ENCODE data around the gene SCML2. TPM values are rescaled to one million over a fixed set of nuclear protein-coding genes. Genes with fewer than 3 reads are reported as not detected.
"Not testable (repeated sequence)": the region's sequence is repeated elsewhere in the genome, so short reads cannot be mapped to it uniquely, and the experiment has no call there.

SCML2 gene
- total and polyA plus RNA-seq, 2 of the 8 experiments (the other 6 are each of a cell fraction or from before 2014, with no cell fraction given) = 14.6 to 18.9 TPM

DNA sequence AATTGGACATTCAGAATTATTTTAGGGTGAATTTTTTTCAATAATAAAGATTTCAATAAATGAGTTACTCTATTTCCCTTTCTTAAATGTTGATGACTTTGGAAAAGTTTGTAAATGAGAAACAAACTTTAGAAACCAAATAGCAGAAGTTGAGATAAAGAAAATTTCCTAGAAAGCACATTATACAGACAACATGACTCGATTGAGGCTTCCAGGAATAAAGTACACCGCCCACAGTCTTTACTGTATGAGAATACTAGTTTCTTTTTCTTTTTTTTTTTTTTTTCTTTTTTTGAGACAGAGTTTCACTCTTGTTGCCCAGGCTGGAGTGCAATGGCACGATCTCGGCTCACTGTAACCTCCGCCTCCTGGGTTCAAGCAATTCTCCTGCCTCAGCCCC is 14.6 kb upstream of the SCML2 start:
- DNase-seq (ENCODE audit: low read depth in 1 of 2, low spot score in 2 of 2); H2BK15ac ChIP-seq (ENCODE audit: low read length); H3K23ac ChIP-seq (ENCODE audit: insufficient read length); H2AK5ac ChIP-seq (ENCODE audit: low read depth, low read length); H3K9me3 ChIP-seq (ENCODE audit: insufficient read depth in 2 of 2, low read depth in 1 of 2, low read length in 1 of 2); H3K23me2 ChIP-seq (ENCODE audit: low read depth, low read length); POLR2A ChIA-PET (ENCODE audit: partially characterized antibody); H3K79me1 ChIP-seq (ENCODE audit: low read depth, low read length); H3K9ac ChIP-seq (replicated peaks in 1 of 4; ENCODE audit: extremely low read depth in 1 of 4, low read depth in 3 of 4, low read length in 3 of 4); H3K36me3 ChIP-seq (ENCODE audit: control insufficient read depth in 2 of 4, insufficient read depth in 4 of 4, low read length in 3 of 4); CTCF ChIA-PET (ENCODE audit: partially characterized antibody); H4K20me1 ChIP-seq (replicated peaks in 1 of 2; ENCODE audit: control insufficient read depth in 1 of 2, insufficient read depth in 2 of 2, low read length in 2 of 2); H3K14ac ChIP-seq (ENCODE audit: insufficient read length); H3K27ac ChIP-seq (ENCODE audit: low read depth, low read length); H4K8ac ChIP-seq (ENCODE audit: extremely low read depth, insufficient read depth, low read length); H3K56ac ChIP-seq (replicated peaks; ENCODE audit: insufficient read length, low read depth, low read length); H4K5ac ChIP-seq (ENCODE audit: insufficient read length, low read depth, low read length); H3K79me2 ChIP-seq (ENCODE audit: control insufficient read depth in 1 of 2, insufficient read depth in 2 of 2, low read length in 2 of 2); H3K4me2 ChIP-seq (ENCODE audit: insufficient read depth in 1 of 2, low read depth in 2 of 2, low read length in 2 of 2); H2BK120ac ChIP-seq (replicated peaks; ENCODE audit: low read depth, low read length); H4K91ac ChIP-seq (replicated peaks; ENCODE audit: insufficient read length, low read length); H3K27me3 ChIP-seq (replicated peaks in 1 of 4; ENCODE audit: control insufficient read depth in 3 of 4, extremely low read depth in 1 of 4, insufficient read depth in 3 of 4, low read length in 3 of 4); H3K4ac ChIP-seq (replicated peaks; ENCODE audit: insufficient read length, low read depth, low read length); H2BK20ac ChIP-seq (ENCODE audit: low read length); FAIRE-seq; H2BK5ac ChIP-seq (ENCODE audit: low read depth, low read length); H2BK12ac ChIP-seq (ENCODE audit: low read depth, low read length); H3K4me1 ChIP-seq (replicated peaks in 1 of 4; ENCODE audit: control insufficient read depth in 3 of 4, insufficient read depth in 4 of 4, low read length in 3 of 4); H2AFZ ChIP-seq (ENCODE audit: low read length); H3K18ac ChIP-seq (ENCODE audit: extremely low read depth, low read length); H3K4me3 ChIP-seq (ENCODE audit: extremely low read depth in 1 of 4, insufficient read depth in 2 of 4, low read depth in 3 of 4, low read length in 4 of 4): not testable (repeated sequence)
- WGBS, 2 experiments (ENCODE audit: extremely low coverage in 1 of 2, insufficient coverage in 1 of 2, insufficient read length in 1 of 2, insufficient replicate concordance in 2 of 2, low coverage in 1 of 2, low lambda C conversion rate in 2 of 2, missing lambda C conversion rate in 1 of 2) = 80% methylated on average over 5 of the region's 5 CpGs; no CpG with 5 or more reads in 1 of the 2 experiments
